ENCODE data around the gene SERHL2.
"Not testable (repeated sequence)": the region's sequence is repeated elsewhere in the genome, so short reads cannot be mapped to it uniquely, and the experiment has no call there.

Gene SERHL2

DNA sequence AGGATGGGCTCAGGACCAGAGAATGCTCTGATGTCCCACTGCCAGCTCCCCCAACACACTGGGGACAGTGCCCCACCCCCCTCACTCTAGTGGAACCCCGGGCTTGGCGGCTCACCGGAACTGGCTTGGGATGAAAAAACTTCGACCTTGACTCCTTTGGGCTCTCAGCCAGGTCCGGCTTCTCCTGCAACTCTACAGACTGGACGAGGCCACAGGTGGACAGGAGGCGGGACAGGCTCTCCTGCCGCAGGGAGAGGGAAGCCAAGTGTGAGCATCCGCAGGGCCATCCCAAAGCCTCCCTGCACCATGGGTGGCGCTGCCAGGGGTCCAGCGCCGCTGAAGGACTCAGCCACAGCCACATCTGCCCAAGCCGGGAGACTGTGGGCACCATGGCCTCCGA is 37.9 kb upstream of the SERHL2 start:
- TF ChIP-seq, protein P1, sequence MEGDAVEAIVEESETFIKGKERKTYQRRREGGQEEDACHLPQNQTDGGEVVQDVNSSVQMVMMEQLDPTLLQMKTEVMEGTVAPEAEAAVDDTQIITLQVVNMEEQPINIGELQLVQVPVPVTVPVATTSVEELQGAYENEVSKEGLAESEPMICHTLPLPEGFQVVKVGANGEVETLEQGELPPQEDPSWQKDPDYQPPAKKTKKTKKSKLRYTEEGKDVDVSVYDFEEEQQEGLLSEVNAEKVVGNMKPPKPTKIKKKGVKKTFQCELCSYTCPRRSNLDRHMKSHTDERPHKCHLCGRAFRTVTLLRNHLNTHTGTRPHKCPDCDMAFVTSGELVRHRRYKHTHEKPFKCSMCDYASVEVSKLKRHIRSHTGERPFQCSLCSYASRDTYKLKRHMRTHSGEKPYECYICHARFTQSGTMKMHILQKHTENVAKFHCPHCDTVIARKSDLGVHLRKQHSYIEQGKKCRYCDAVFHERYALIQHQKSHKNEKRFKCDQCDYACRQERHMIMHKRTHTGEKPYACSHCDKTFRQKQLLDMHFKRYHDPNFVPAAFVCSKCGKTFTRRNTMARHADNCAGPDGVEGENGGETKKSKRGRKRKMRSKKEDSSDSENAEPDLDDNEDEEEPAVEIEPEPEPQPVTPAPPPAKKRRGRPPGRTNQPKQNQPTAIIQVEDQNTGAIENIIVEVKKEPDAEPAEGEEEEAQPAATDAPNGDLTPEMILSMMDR (IDR thresholded peaks at IDR 0.05; ENCODE audit: low read depth, low read length): no peak
- no peak for DNase-seq (ENCODE audit: low read depth in 2 of 2)
- H3K4me3 ChIP-seq (replicated peaks in 1 of 2; ENCODE audit: low read depth in 2 of 2, low read length in 2 of 2): no peak overlapping the region

DNA sequence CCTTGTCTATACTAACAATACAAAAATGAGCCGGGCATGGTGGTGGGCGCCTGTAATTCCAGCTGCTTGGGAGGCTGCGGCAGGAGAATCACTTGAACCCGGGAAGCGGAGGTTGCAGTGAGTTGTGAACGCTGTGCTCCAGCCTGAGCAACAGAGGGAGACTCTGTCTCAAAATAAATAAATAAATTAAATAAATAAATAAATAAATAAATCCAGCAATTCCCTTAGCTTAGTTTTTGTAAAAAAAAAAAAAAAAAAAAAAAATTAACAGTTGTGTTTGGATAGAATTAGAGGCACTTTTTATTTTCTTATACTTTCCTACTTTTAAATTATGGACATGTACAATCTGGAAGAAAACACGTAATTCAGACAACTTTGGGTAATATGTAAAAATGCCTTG is 36.7 kb upstream of the SERHL2 start:
- not testable (repeated sequence) for H3K4me3 ChIP-seq (replicated peaks in 1 of 2; ENCODE audit: low read depth in 2 of 2, low read length in 2 of 2); DNase-seq (ENCODE audit: low read depth in 2 of 2)

DNA sequence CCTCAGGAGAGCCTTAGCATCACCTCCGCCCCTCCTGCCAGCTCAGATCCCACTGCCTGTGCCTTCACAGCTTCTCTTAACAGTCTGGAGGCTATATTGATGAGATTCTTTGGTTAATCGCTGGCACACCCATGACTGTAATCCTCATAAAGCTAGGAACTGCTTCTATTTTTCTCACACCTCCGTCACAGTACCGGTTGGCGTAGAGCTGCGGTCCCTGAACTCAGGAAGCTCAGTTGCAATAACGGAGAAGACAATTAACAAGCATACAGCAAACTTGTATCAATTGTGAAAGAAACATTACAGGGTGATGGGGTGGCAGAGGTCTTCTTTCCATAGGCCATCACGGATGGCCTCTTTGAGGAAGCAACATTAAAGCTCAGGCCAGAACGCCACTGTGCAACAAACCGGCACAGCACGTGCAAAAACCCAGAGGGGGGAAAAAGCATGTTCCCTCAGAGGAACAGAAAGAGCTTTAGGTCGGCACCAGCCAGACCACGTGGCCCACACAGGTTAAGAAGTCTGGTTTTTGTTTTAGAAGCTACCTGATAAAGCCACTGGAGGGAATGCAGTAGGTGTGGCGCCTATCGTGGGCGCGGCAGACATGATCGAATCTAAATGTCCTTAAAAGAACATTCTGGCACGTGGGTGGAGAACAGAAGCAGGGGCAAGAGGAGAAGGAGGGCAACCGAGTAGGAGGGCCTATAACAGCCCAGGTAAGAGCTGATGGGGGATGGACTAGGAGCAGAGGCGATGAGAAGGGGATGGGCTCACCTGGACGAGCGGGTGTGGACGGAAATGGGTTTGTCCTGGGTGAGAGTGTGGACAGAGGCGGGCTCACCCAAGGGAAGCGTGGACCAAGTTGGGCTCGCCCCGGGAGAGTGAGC is 34.9 kb upstream of the SERHL2 start:
- DNase-seq (ENCODE audit: low read depth in 2 of 2): not testable (repeated sequence)
- H3K4me3 ChIP-seq (replicated peaks in 1 of 2; ENCODE audit: low read depth in 2 of 2, low read length in 2 of 2): peak overlapping the region; percentile 69 to 73

DNA sequence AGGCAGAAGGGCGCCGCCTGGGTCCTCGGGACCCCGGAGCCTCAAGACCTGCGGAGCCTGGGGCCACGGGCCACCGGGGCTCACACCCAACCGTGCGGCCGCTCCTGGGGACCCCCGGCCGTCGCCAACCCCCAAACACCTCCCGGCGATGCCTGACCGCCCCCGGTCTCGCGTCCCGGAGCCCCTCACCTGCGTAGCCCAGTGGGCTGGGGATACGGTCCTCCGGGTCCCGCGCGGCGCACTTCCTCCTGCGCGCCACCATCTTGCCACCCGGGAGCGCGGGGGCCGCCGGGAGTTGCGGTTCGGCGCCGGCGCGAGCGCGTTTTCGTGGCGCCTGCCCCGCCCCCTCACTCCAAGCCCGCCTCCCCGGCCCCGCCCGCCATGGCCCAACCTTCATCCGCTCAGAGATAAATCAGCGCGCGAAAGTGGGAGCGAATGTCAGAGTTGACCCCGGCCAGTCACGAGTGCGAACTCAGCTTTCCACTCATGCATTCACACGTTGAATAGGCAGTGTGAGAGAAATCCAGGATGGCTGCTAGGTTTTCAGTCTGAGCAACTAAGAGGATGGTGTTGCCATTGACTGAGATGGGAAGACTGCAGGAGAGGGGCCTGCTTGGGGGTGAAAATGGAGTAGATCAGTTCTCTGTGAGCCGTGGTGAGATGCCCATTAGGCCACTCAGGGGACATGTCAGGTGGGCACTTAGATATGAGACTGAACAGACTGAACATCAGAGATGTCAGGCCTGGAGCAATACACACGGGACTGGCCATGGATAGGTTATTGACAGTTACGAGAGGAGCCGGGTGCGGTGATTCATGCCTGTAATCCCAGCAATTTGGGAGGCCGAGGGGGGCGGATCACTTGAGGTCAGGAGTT is 34.0 kb upstream of the SERHL2 start, which contains the start of gene RRP7A:
Gene RRP7A (minus strand): TSS at position 272 of the 877 bp plus-strand sequence. CDS start 10 bp downstream, at position 262.
- TF ChIP-seq, protein P1 (IDR thresholded peaks at IDR 0.05; ENCODE audit: low read depth, low read length): no peak
- DNase-seq (ENCODE audit: low read depth in 2 of 2): peak; percentile 66 to 77

GRCh38 chr22:42521228-42521546 is 32.6 kb upstream of the SERHL2 start:
- TF ChIP-seq, protein P1 (IDR thresholded peaks at IDR 0.05; ENCODE audit: low read depth, low read length): no peak
- H3K4me3 ChIP-seq (replicated peaks in 1 of 2; ENCODE audit: low read depth in 2 of 2, low read length in 2 of 2): no peak overlapping the region

More for the DNA sequence above, 34.0 kb upstream of the SERHL2 start, which contains the start of gene RRP7A:
- H3K4me3 ChIP-seq (replicated peaks in 1 of 2; ENCODE audit: low read depth in 2 of 2, low read length in 2 of 2): peak within 1 kb of the TSS; percentile 69 to 73

DNA sequence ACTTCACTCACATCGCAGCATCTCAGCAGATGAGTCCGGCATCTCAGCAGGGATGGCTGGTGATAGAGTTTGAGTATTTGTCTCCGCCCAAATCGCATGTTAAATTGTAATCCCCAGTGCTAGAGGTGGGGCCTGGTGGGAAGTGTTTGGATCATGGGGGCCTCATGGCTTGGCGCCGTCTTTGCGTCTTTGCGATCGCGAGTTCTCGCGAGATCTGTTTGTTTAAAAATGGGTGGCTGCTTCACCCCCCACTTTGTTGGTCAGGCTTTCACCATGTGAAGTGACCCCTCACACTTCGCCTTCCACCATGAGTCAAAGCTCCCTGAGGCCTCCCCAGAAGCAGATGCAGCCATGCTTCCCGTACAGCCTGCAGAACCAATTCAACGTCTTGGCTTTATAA is 31.2 kb upstream of the SERHL2 start:
- TF ChIP-seq, protein P1 (IDR thresholded peaks at IDR 0.05; ENCODE audit: low read depth, low read length): no peak
- no peak for DNase-seq (ENCODE audit: low read depth in 2 of 2)
- no peak overlapping the region for H3K4me3 ChIP-seq (replicated peaks in 1 of 2; ENCODE audit: low read depth in 2 of 2, low read length in 2 of 2)

More at GRCh38 chr22:42521228-42521546, 32.6 kb upstream of the SERHL2 start:
- DNase-seq (ENCODE audit: low read depth in 2 of 2): no peak

GRCh38 chr22:42528591-42529307 is 25.0 kb upstream of the SERHL2 start:
- no peak for DNase-seq (ENCODE audit: low read depth in 2 of 2)
- TF ChIP-seq, protein P1 (IDR thresholded peaks at IDR 0.05; ENCODE audit: low read depth, low read length): no peak
- H3K4me3 ChIP-seq (replicated peaks in 1 of 2; ENCODE audit: low read depth in 2 of 2, low read length in 2 of 2): no peak overlapping the region

GRCh38 chr22:42529435-42529834 is 24.3 kb upstream of the SERHL2 start:
- not testable (repeated sequence) for H3K4me3 ChIP-seq (replicated peaks in 1 of 2; ENCODE audit: low read depth in 2 of 2, low read length in 2 of 2); DNase-seq (ENCODE audit: low read depth in 2 of 2)

- peak in 1 of 2 donors; percentile 48 for DNase-seq (ENCODE audit: low read depth in 2 of 2)
- H3K4me3 ChIP-seq (replicated peaks in 1 of 2; ENCODE audit: low read depth in 2 of 2, low read length in 2 of 2): not testable (repeated sequence)
These were observed 22.2 kb upstream of the SERHL2 start for GRCh38 chr22:42531401-42532084.

All from cardiac fibroblast (primary cell).